SK-N-SH (cell line): ENCODE results near the gene PCDHA7.

Experiments used
- FOXJ3 ChIP-seq: sonication (generic); formaldehyde crosslinking; IDR thresholded peaks from 2 replicates; pipeline ENCODE4 v1.5.1; 2020; ENCODE audit warnings: mild to moderate bottlenecking, missing genetic modification reagents
- FOXM1 ChIP-seq: IDR thresholded peaks from 2 replicates; pipeline ENCODE4 v1.4.0; 2012; ENCODE audit warnings: low read depth, mild to moderate bottlenecking
- MXI1 ChIP-seq: IDR thresholded peaks from 2 replicates; pipeline ENCODE4 v1.6.1; 2012; ENCODE audit warnings: mild to moderate bottlenecking, low read depth, low read length, improper control_type of control experiment
- RFX5 ChIP-seq: IDR thresholded peaks from 2 replicates; pipeline ENCODE4 v1.6.1; 2012; ENCODE audit warnings: mild to moderate bottlenecking, improper control_type of control experiment, low read length
- SIN3A ChIP-seq: IDR thresholded peaks from 2 replicates; pipeline ENCODE4 v1.6.1; 2012; ENCODE audit warnings: low read depth, mild to moderate bottlenecking, low read length, moderate library complexity, borderline replicate concordance
- TF ChIP-seq, protein P1 (sequence below): fragments of 200-600 bp; sonication (generic); IDR thresholded peaks from 2 replicates; pipeline ENCODE4 v1.6.1; 2017; ENCODE audit warnings: antibody characterized with exemption, mild to moderate bottlenecking, moderate library complexity

GRCh38 chr5:140868721-140869554, 34.9 kb downstream of the PCDHA7 start, which contains the start of gene PCDHA11:
- TF ChIP-seq RFX5 (no peak), FOXM1 (no peak), MXI1 (no peak), SIN3A (no peak), FOXJ3 (CRISPR knock-in tag) (no peak)
- TF ChIP-seq, protein P1, sequence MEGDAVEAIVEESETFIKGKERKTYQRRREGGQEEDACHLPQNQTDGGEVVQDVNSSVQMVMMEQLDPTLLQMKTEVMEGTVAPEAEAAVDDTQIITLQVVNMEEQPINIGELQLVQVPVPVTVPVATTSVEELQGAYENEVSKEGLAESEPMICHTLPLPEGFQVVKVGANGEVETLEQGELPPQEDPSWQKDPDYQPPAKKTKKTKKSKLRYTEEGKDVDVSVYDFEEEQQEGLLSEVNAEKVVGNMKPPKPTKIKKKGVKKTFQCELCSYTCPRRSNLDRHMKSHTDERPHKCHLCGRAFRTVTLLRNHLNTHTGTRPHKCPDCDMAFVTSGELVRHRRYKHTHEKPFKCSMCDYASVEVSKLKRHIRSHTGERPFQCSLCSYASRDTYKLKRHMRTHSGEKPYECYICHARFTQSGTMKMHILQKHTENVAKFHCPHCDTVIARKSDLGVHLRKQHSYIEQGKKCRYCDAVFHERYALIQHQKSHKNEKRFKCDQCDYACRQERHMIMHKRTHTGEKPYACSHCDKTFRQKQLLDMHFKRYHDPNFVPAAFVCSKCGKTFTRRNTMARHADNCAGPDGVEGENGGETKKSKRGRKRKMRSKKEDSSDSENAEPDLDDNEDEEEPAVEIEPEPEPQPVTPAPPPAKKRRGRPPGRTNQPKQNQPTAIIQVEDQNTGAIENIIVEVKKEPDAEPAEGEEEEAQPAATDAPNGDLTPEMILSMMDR, result no peak
